Keratinocyte (primary cell): ENCODE results near the gene RAP1GAP2. TPM values are rescaled to one million over a fixed set of nuclear protein-coding genes. Genes with fewer than 3 reads are reported as not detected.
A peak's percentile ranks its signal among the peaks of the same experiment; 100 is the strongest.

Experiments
- DNase-seq: peaks from one replicate; pipeline ENCODE4 v3.0.0-alpha.2; 2011; ENCODE audit warnings: low read depth, missing footprints, low spot score
- FAIRE-seq: peaks from 2 replicates; lab custom pipeline; 2011; peaks lifted over from hg19 to GRCh38; lab: Jason Lieb, UNC
- H2AFZ ChIP-seq: 2 replicates; pipeline ENCODE4 v1.6.0; 2012; ENCODE audit warnings: low read length, control low read depth, inconsistent platforms; ENCODE audit not compliant: control insufficient read depth
- H3K27ac ChIP-seq: 2 replicates; pipeline ENCODE4 v1.5.1; 2011; ENCODE audit warnings: low read length; ENCODE audit not compliant: control insufficient read depth, insufficient read depth
- H3K27me3 ChIP-seq: 3 replicates; pipeline ENCODE4 v1.6.0; 2011; ENCODE audit warnings: low read length; ENCODE audit not compliant: control insufficient read depth, insufficient read depth; ENCODE audit errors: extremely low read depth
- H3K36me3 ChIP-seq, 2 experiments: 2 replicates in 1 of 2; 3 replicates in 1 of 2; pipeline ENCODE4 v1.5.1; 2011; ENCODE audit warnings: low read length in 2 of 2, mild to moderate bottlenecking in 1 of 2; ENCODE audit not compliant: control insufficient read depth in 2 of 2, insufficient read depth in 2 of 2; ENCODE audit errors: extremely low read depth in 1 of 2
- H3K4me1 ChIP-seq: 3 replicates; pipeline ENCODE4 v1.5.1; 2011; ENCODE audit warnings: low read length; ENCODE audit not compliant: control insufficient read depth, insufficient read depth; ENCODE audit errors: extremely low read depth
- H3K4me2 ChIP-seq: 3 replicates; pipeline ENCODE4 v1.6.0; 2011; ENCODE audit warnings: low read depth, low read length; ENCODE audit not compliant: control insufficient read depth, insufficient read depth; ENCODE audit errors: extremely low read depth
- H3K4me3 ChIP-seq, 3 experiments: fragments of 200-600 bp in 1 of 3; sonication (generic) in 1 of 3; 2 replicates in 2 of 3; 3 replicates in 1 of 3; pipeline ENCODE4 v1.5.1; 2011 to 2016; ENCODE audit warnings: low read length in 3 of 3, mild to moderate bottlenecking in 3 of 3, control low read depth in 2 of 3, inconsistent platforms in 1 of 3, low read depth in 1 of 3, mixed read lengths in 1 of 3, mixed run types in 1 of 3, moderate library complexity in 1 of 3; ENCODE audit not compliant: control insufficient read depth in 2 of 3, insufficient read depth in 2 of 3; ENCODE audit errors: extremely low read depth in 1 of 3
- H3K79me2 ChIP-seq: 2 replicates; pipeline ENCODE4 v1.6.0; 2012; ENCODE audit warnings: low read length; ENCODE audit not compliant: control insufficient read depth, insufficient read depth
- H3K9ac ChIP-seq: 3 replicates; pipeline ENCODE4 v1.6.0; 2011; ENCODE audit warnings: low read length; ENCODE audit not compliant: control insufficient read depth, insufficient read depth; ENCODE audit errors: extremely low read depth
- H3K9me1 ChIP-seq: 3 replicates; pipeline ENCODE4 v1.6.0; 2011; ENCODE audit warnings: low read length; ENCODE audit not compliant: control insufficient read depth, insufficient read depth; ENCODE audit errors: extremely low read depth
- H3K9me3 ChIP-seq: 2 replicates; pipeline ENCODE4 v1.5.1; 2012; ENCODE audit warnings: low read depth, low read length; ENCODE audit not compliant: control insufficient read depth
- H4K20me1 ChIP-seq: 3 replicates; pipeline ENCODE4 v1.6.0; 2011; ENCODE audit warnings: low read length; ENCODE audit not compliant: control insufficient read depth, insufficient read depth; ENCODE audit errors: extremely low read depth
- CTCF ChIP-seq, 3 experiments: IDR thresholded peaks in 1 of 3; conservative IDR thresholded peaks in 1 of 3; optimal IDR thresholded peaks in 1 of 3; 2 replicates in 2 of 3; 3 replicates in 1 of 3; pipeline versions ENCODE3 to v1.5.1; 2011; ENCODE audit warnings: low read length in 3 of 3, mild to moderate bottlenecking in 3 of 3, moderate library complexity in 2 of 3, control low read depth in 1 of 3, inconsistent platforms in 1 of 3; ENCODE audit not compliant: insufficient read depth in 2 of 3; ENCODE audit errors: extremely low read depth in 1 of 3
- EZH2 ChIP-seq: IDR thresholded peaks from one replicate; pipeline ENCODE4 v1.6.1; 2012; ENCODE audit warnings: inconsistent platforms, mild to moderate bottlenecking, low read length, moderate library complexity
- dilution Hi-C: fragments of 300-500 bp; cut with MboI; formaldehyde crosslinking; loops from one replicate; pipeline ENCODE4 v1.7.0; 2020; ENCODE audit warnings: low sequenced_read_pairs; ENCODE audit not compliant: extremely low pct_ligation_motif_present
- polyA plus RNA-seq, 5 experiments: library from polyadenylated mRNA; depleted of rRNA in 3 of 5; stranded (reverse) in 3 of 5; stranded (forward) in 1 of 5; unstranded in 1 of 5; fragments of >200 nt; gene quantifications; 1 replicate in 1 of 5; 2 replicates in 3 of 5; 3 replicates in 1 of 5; pipeline versions ENCODE4 v1.2.1 to v1.2.3, GENCODE V29; 2011 to 2012; ENCODE audit warnings: missing spikeins in 2 of 5, low read depth in 1 of 5, low replicate concordance in 1 of 5

RAP1GAP2 gene
- polyA plus RNA-seq, 1 donor (not counting 4 experiments of a cell fraction or from before 2014, with no cell fraction given), result 13.6 TPM

- dilution Hi-C loops, result no loop called here
- FAIRE-seq (no peak), DNase-seq (no peak)
- H3K4me1 ChIP-seq, result no peaks in the 10 kb centered on the region
- no peak overlapping the region for H3K4me2 ChIP-seq
- no peaks in the 10 kb centered on the region for H3K79me2 ChIP-seq
- peak overlapping the region; percentile 22 for H2AFZ ChIP-seq
- H3K27me3 ChIP-seq, result no peaks in the 10 kb centered on the region
- H3K9me3 ChIP-seq, result no peaks in the 10 kb centered on the region
- H4K20me1 ChIP-seq, result no peaks in the 10 kb centered on the region
- H3K9ac ChIP-seq, result no peak overlapping the region
- no peak overlapping the region for H3K27ac ChIP-seq
- TF ChIP-seq CTCF (optimal IDR thresholded peaks at IDR 0.05 in 1 of 3, IDR thresholded peaks at IDR 0.05 in 1 of 3, conservative IDR thresholded peaks at IDR 0.05 in 1 of 3; ENCODE audit: extremely low read depth in 1 of 3, insufficient read depth in 2 of 3, low read length in 3 of 3) (peak; percentile 83 to 98 (median 97)), EZH2 (no peak)
- H3K36me3 ChIP-seq, result no peaks in the 10 kb centered on the region
- no peaks in the 10 kb centered on the region for H3K9me1 ChIP-seq
- H3K4me3 ChIP-seq, result no peak overlapping the region
Measured at GRCh38 chr17:2828397-2829038, 32.3 kb downstream of the RAP1GAP2 start.

- FAIRE-seq, result no peak
- TF ChIP-seq CTCF (optimal IDR thresholded peaks at IDR 0.05 in 1 of 3, IDR thresholded peaks at IDR 0.05 in 1 of 3, conservative IDR thresholded peaks at IDR 0.05 in 1 of 3; ENCODE audit: extremely low read depth in 1 of 3, insufficient read depth in 2 of 3, low read length in 3 of 3), result no peak
- TF ChIP-seq EZH2, result no peak
- no peak overlapping the region for H3K9ac ChIP-seq
- no peaks in the 10 kb centered on the region for H3K4me1 ChIP-seq
- DNase-seq, result no peak
- no peaks in the 10 kb centered on the region for H4K20me1 ChIP-seq
- no peak overlapping the region for H3K4me3 ChIP-seq
- no peaks in the 10 kb centered on the region for H3K9me1 ChIP-seq
- no peak overlapping the region for H2AFZ ChIP-seq
- H3K79me2 ChIP-seq, result no peaks in the 10 kb centered on the region
- H3K4me2 ChIP-seq, result no peak overlapping the region
- peaks cover 2% of the 10 kb centered on the region for H3K27me3 ChIP-seq
- H3K9me3 ChIP-seq, result no peaks in the 10 kb centered on the region
- dilution Hi-C loops, result no loop called here
- H3K27ac ChIP-seq, result no peak overlapping the region
- H3K36me3 ChIP-seq, result no peaks in the 10 kb centered on the region
Measured at GRCh38 chr17:2830678-2831077, 34.4 kb downstream of the RAP1GAP2 start.
